GM18867 (cell line): Measurements from ENCODE around the gene OPCML.

Source experiments
- ATAC-seq: cut with Tn5 transposase; IDR thresholded peaks from one replicate; pipeline ENCODE4 v1.9.1; 2021; ENCODE audit warnings: mild to moderate bottlenecking, moderate library complexity; ENCODE audit not compliant: unreplicated experiment

OPCML gene

GRCh38 chr11:132610216-132610615 lies 922.1 kb downstream of the OPCML start:
- ATAC-seq, result no peak

- ATAC-seq, result no peak
These were observed 924.7 kb downstream of the OPCML start for GRCh38 chr11:132607575-132607974.

- no peak for ATAC-seq
These were observed 926.3 kb downstream of the OPCML start for GRCh38 chr11:132605825-132606570.

- ATAC-seq, result no peak
These were observed 927.9 kb downstream of the OPCML start for GRCh38 chr11:132604431-132604830.

- no peak for ATAC-seq
These were observed 930.4 kb downstream of the OPCML start for GRCh38 chr11:132601875-132602274.

- no peak for ATAC-seq
These were observed 936.6 kb downstream of the OPCML start for GRCh38 chr11:132595711-132596134.

- no peak for ATAC-seq
These were observed 937.1 kb downstream of the OPCML start for GRCh38 chr11:132595246-132595645.

- no peak for ATAC-seq
These were observed 941.3 kb downstream of the OPCML start for GRCh38 chr11:132590986-132591385.

GRCh38 chr11:132590554-132590953 lies 941.7 kb downstream of the OPCML start:
- no peak for ATAC-seq

- ATAC-seq, result no peak
These were observed 942.5 kb downstream of the OPCML start for GRCh38 chr11:132589791-132590190.

- ATAC-seq, result no peak
These were observed 943.9 kb downstream of the OPCML start for GRCh38 chr11:132588366-132588765.

GRCh38 chr11:132587716-132588115 lies 944.6 kb downstream of the OPCML start:
- ATAC-seq, result no peak

GRCh38 chr11:132586801-132587200 lies 945.5 kb downstream of the OPCML start:
- no peak for ATAC-seq

- no peak for ATAC-seq
These were observed 952.5 kb downstream of the OPCML start for GRCh38 chr11:132579634-132580327.

GRCh38 chr11:132579136-132579535 lies 953.2 kb downstream of the OPCML start:
- ATAC-seq, result no peak

- ATAC-seq, result no peak
These were observed 953.7 kb downstream of the OPCML start for GRCh38 chr11:132578580-132578979.

GRCh38 chr11:132576706-132577105 lies 955.6 kb downstream of the OPCML start:
- no peak for ATAC-seq

GRCh38 chr11:132564091-132564885 lies 968.0 kb downstream of the OPCML start:
- no peak for ATAC-seq

GRCh38 chr11:132563050-132563449 lies 969.3 kb downstream of the OPCML start:
- no peak for ATAC-seq

GRCh38 chr11:132561937-132562336 lies 970.4 kb downstream of the OPCML start:
- no peak for ATAC-seq

- ATAC-seq, result no peak
These were observed 972.8 kb downstream of the OPCML start for GRCh38 chr11:132559331-132560036.
